Sciatic nerve (tissue), 2 donors: ENCODE data around the gene ZNF415. TPM values are rescaled to one million over a fixed set of nuclear protein-coding genes. Genes with fewer than 3 reads are reported as not detected.

Source experiments
- ATAC-seq: fragments of 200-7000 bp; cut with Tn5 transposase; one replicate; pipeline ENCODE4 v1.9.1; 2020; ENCODE audit warnings: mild to moderate bottlenecking, moderate library complexity
- DNase-seq: peaks from one replicate; pipeline ENCODE4 v3.0.0-alpha.2; 2020; ENCODE audit warnings: low spot score
- intact Hi-C: fragments of 100-400 bp; cut with DNase I; formaldehyde crosslinking; loops from one replicate; pipeline ENCODE4 v1.14.2; 2022
- total RNA-seq: library from RNA; stranded (reverse); fragmentation: NEBNext Ultra II Directional; extraction: Animal tissue kit (Norgen Biotek cat#: 25700); gene quantifications from one replicate; pipeline ENCODE4 v1.2.1, GENCODE V29; 2021
- donor health status: DM: no; HTN: no; CAD: no.
- donor health status: DM: no; HTN: no; CAD: no.

Gene ZNF415
- total RNA-seq, 1 donor from 2014 or later = 12.6 TPM

DNA sequence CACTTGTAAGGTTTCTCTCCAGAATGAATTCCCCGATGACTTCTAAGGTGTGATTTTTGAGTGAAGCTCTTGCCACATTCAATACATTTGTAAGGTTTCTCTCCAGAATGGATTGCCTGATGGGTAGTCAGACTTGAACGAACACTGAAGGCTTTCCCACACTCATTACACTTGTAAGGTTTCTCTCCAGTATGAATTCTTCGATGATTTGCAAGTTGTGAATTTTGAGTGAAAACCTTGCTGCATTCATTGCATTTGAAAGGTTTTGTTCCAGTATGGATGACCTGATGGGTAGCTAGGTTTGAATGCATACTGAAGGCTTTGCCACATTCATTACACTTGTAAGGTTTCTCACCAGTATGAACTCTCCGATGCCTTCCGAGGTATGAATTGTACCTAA is 63.9 kb downstream of the ZNF415 start:
- DNase-seq (no peak), ATAC-seq (no peak)
- intact Hi-C loops = no loop called here

DNA sequence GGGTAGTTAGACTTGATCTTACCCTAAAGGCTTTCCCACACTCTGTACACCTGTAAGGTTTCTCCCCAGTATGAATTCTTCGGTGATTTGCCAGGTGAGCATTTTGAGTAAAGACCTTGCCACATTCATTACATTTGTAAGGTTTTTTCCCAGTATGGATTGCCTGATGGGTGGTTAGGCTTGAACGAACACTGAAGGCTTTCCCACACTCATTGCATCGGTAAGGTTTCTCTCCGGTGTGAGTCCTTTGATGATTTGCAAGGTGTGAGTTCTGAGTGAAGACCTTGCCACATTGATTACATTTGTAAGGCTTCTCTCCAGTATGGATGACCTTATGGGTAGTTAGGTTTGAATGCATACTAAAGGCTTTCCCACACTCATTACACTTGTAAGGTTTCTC is 64.5 kb downstream of the ZNF415 start:
- DNase-seq = no peak
- intact Hi-C loops = no loop called here
- no peak for ATAC-seq

DNA sequence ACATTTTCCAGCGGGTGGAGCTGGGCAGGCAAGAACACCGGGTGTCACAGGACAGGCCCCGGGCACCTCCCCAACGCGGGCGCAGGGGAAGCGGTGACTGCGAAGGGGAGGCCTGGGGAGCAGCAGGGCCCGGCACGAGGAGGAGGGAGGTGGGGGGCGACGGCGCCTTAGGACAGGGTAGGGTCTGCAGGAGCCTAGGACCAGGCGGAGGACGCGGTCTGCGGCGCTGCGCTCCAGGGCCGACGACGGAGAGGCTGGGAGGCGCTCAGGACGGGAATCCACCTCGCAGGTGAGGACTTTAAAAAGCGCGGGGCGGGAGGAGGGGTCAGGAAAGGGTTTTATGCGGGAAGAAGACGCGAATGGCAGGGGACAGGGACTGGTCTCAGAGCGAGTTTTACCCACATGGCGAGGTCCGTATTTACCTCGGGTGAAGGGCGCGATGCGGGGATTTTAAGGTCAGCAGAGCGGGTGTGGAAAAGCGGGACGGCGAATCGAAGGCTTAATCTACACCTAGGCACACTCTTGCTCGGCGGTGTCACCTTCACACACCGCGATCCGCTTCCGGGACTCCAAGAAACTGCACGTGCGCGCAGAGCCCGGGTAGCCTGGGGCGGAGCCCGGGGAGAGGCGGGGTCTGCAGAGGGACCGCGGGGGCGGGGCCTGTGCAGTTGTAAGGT is 74.7 kb downstream of the ZNF415 start:
- no peak for ATAC-seq
- intact Hi-C loops = no loop called here
- DNase-seq = no peak

Other genes starting within 250 kb of the ZNF415 start
- 12.1 TPM for gene ZNF320, start 235.3 kb downstream of the ZNF415 start, total RNA-seq
- 4.8 TPM for gene ZNF888, start 209.5 kb downstream of the ZNF415 start, total RNA-seq
- 10.7 TPM for gene ZNF816, start 170.0 kb downstream of the ZNF415 start, total RNA-seq
- not detected for gene ERVV-1, start 119.0 kb downstream of the ZNF415 start, total RNA-seq
- gene ERVV-2, start 88.2 kb downstream of the ZNF415 start, total RNA-seq = not detected
- gene ZNF160, start 29.5 kb downstream of the ZNF415 start, total RNA-seq = 48.1 TPM
- gene ZNF347, start 26.1 kb upstream of the ZNF415 start, total RNA-seq = 20.2 TPM
- 8.4 TPM for gene ZNF665, start 60.4 kb upstream of the ZNF415 start, total RNA-seq
- 27.0 TPM for gene ZNF677, start 122.0 kb upstream of the ZNF415 start, total RNA-seq
- gene VN1R2, start 125.4 kb upstream of the ZNF415 start, total RNA-seq = not detected
- not detected for gene VN1R4, start 134.8 kb upstream of the ZNF415 start, total RNA-seq
- gene ZNF845, start 200.8 kb upstream of the ZNF415 start, total RNA-seq = 8.3 TPM
- 16.1 TPM for gene ZNF525, start 232.8 kb upstream of the ZNF415 start, total RNA-seq